HCT116 (cell line): ENCODE measurements around the gene INPP4A. TPM values are rescaled to one million over a fixed set of nuclear protein-coding genes. Genes with fewer than 3 reads are reported as not detected.

Experiments
- ATAC-seq: fragments of 200-7000 bp; cut with Tn5 transposase; 2 replicates; pipeline ENCODE4 v1.9.1; 2020; ENCODE audit warnings: mild to moderate bottlenecking, moderate library complexity
- BruUV-seq: library from RNA; stranded (reverse); fragments of 400-500 nt; replicated peaks from 2 replicates; lab custom pipeline; 2021; lab: Mats Ljungman, UMichigan
- CTCF ChIA-PET: fragments of 300-600 bp; sonication (Branson Sonifier 250); formaldehyde crosslinking; loops from one replicate; lab custom pipeline; 2021; ENCODE audit warnings: antibody characterized with exemption; lab: Charles Lee
- POLR2A ChIA-PET: fragments of 300-600, 350-600 bp; sonication (Branson Sonifier 250); formaldehyde crosslinking; loops from one replicate; lab custom pipeline; 2021; ENCODE audit warnings: antibody characterized with exemption; lab: Charles Lee
- RAD21 ChIA-PET, 2 experiments: fragments of 300-600 bp; sonication (Branson Sonifier 250); formaldehyde crosslinking; loops; one replicate each; lab custom pipeline; 2023; ENCODE audit warnings: low total read pairs in 2 of 2; ENCODE audit not compliant: uncharacterized antibody in 2 of 2, unreplicated experiment in 2 of 2, low non-redundant PET in 1 of 2; lab: Charles Lee
- DNase-seq: peaks from one replicate; pipeline ENCODE4 v3.0.0-alpha.2; 2010; ENCODE audit warnings: low read depth, low spot score
- H2AFZ ChIP-seq: fragments of 200-600 bp; shearing (Covaris generic), sonication (generic); 2 replicates; pipeline ENCODE4 v1.6.1; 2017; ENCODE audit warnings: low read depth, mixed run types, mixed read lengths, antibody characterized with exemption, low read length; ENCODE audit not compliant: poor library complexity, severe bottlenecking
- H3K27ac ChIP-seq: 2 replicates; pipeline ENCODE4 v1.5.1; 2012; ENCODE audit warnings: low read depth, low read length
- H3K27me3 ChIP-seq: fragments of 200-600 bp; sonication (generic); 2 replicates; pipeline ENCODE4 v1.6.1; 2016; ENCODE audit warnings: mixed run types, low read length, mixed read lengths; ENCODE audit not compliant: insufficient read depth
- H3K36me3 ChIP-seq, 2 experiments: fragments of 200-500 bp in 1 of 2; fragments of 200-600 bp in 1 of 2; sonication (Bioruptor generic) in 1 of 2; sonication (generic) in 1 of 2; 2 replicates each; pipeline versions ENCODE4 v1.5.1 to v1.6.1; 2014 to 2016; ENCODE audit warnings: low read length in 2 of 2, inconsistent platforms in 1 of 2, mixed read lengths in 1 of 2, mixed run types in 1 of 2; ENCODE audit not compliant: insufficient read depth in 2 of 2, control insufficient read depth in 1 of 2
- H3K4me1 ChIP-seq, 2 experiments: fragments of 200-600 bp in 1 of 2; sonication (generic) in 1 of 2; 2 replicates each; pipeline versions ENCODE4 v1.5.1 to v1.6.1; 2012 to 2017; ENCODE audit warnings: low read length in 2 of 2, inconsistent platforms in 1 of 2, mild to moderate bottlenecking in 1 of 2, mixed read lengths in 1 of 2, mixed run types in 1 of 2, moderate library complexity in 1 of 2; ENCODE audit not compliant: insufficient read depth in 2 of 2, control insufficient read depth in 1 of 2
- H3K4me2 ChIP-seq: fragments of 200-600 bp; sonication (generic); 2 replicates; pipeline ENCODE4 v1.6.1; 2017; ENCODE audit warnings: mixed run types, low read length, mixed read lengths
- H3K4me3 ChIP-seq, 2 experiments: fragments of 200-600 bp in 1 of 2; sonication (generic) in 1 of 2; replicated peaks in 1 of 2; 2 replicates each; pipeline ENCODE4 v1.5.1; 2011 to 2016; ENCODE audit warnings: low read length in 2 of 2, control low read depth in 1 of 2, low read depth in 1 of 2, mild to moderate bottlenecking in 1 of 2, mixed read lengths in 1 of 2, mixed run types in 1 of 2
- H3K79me2 ChIP-seq: fragments of 200-600 bp; sonication (generic); 2 replicates; pipeline ENCODE4 v1.6.1; 2017; ENCODE audit warnings: mild to moderate bottlenecking, mixed run types, low read length, moderate library complexity, mixed read lengths; ENCODE audit not compliant: insufficient read depth
- H3K9ac ChIP-seq: fragments of 200-600 bp; sonication (generic); 2 replicates; pipeline ENCODE4 v1.6.1; 2016; ENCODE audit warnings: low read length, mixed read lengths
- H3K9me2 ChIP-seq: fragments of 200-600 bp; sonication (generic), shearing (Covaris generic); 2 replicates; pipeline ENCODE4 v1.6.1; 2017; ENCODE audit warnings: mixed run types, mild to moderate bottlenecking, moderate library complexity; ENCODE audit not compliant: insufficient read depth
- H3K9me3 ChIP-seq, 2 experiments: fragments of 200-500 bp in 1 of 2; fragments of 200-600 bp in 1 of 2; sonication (Bioruptor generic) in 1 of 2; sonication (generic) in 1 of 2; 2 replicates each; pipeline ENCODE4 v1.6.1; 2014 to 2017; ENCODE audit warnings: low read length in 2 of 2, mixed read lengths in 2 of 2, inconsistent platforms in 1 of 2, low read depth in 1 of 2, mild to moderate bottlenecking in 1 of 2, mixed run types in 1 of 2, moderate library complexity in 1 of 2; ENCODE audit not compliant: control insufficient read depth in 1 of 2, insufficient read depth in 1 of 2
- H4K20me1 ChIP-seq: fragments of 200-600 bp; sonication (generic), shearing (Covaris generic); 2 replicates; pipeline ENCODE4 v1.6.1; 2017; ENCODE audit warnings: mixed run types, mild to moderate bottlenecking, moderate library complexity; ENCODE audit not compliant: insufficient read depth
- EGR1 ChIP-seq: IDR thresholded peaks from 2 replicates; pipeline ENCODE4 v1.6.1; 2012; ENCODE audit warnings: low read depth
- JUND ChIP-seq: IDR thresholded peaks from 2 replicates; pipeline ENCODE4 v1.6.1; 2012
- SIN3A ChIP-seq: IDR thresholded peaks from 2 replicates; pipeline ENCODE4 v1.6.1; 2012; ENCODE audit warnings: low read depth
- SP1 ChIP-seq: IDR thresholded peaks from 2 replicates; pipeline ENCODE4 v1.6.1; 2012; ENCODE audit warnings: low read depth
- ZNF274 ChIP-seq: fragments of 200-500 bp; sonication (Bioruptor generic); IDR thresholded peaks from 2 replicates; pipeline ENCODE4 v1.6.1; 2014; ENCODE audit warnings: mild to moderate bottlenecking, low read depth, low read length, inconsistent platforms
- intact Hi-C: fragments of 100-400 bp; cut with micrococcal nuclease; formaldehyde crosslinking; loops from 2 replicates; pipeline ENCODE4 v1.10.0; 2022
- total RNA-seq: library from RNA; stranded (reverse); gene quantifications from one replicate; pipeline ENCODE4 v1.2.1, GENCODE V29; 2021; ENCODE audit not compliant: unreplicated experiment
- TF ChIP-seq, protein P1 (sequence below): IDR thresholded peaks from 2 replicates; pipeline ENCODE4 v1.6.1; 2011; ENCODE audit warnings: mild to moderate bottlenecking, low read length, moderate library complexity; ENCODE audit not compliant: insufficient replicate concordance; ENCODE audit errors: extremely low read depth
- TF ChIP-seq, protein P2 (sequence below), 3 experiments: fragments of 200-600 bp in 1 of 3; sonication (generic) in 1 of 3; IDR thresholded peaks in 2 of 3; conservative IDR thresholded peaks in 1 of 3; 2 replicates each; pipeline ENCODE4 v1.5.1; 2012 to 2017; ENCODE audit warnings: low read depth in 2 of 3, low read length in 2 of 3, antibody characterized with exemption in 1 of 3, borderline replicate concordance in 1 of 3, control low read depth in 1 of 3, mild to moderate bottlenecking in 1 of 3, mixed read lengths in 1 of 3, mixed run types in 1 of 3, moderate library complexity in 1 of 3; ENCODE audit not compliant: insufficient read depth in 1 of 3
- TF ChIP-seq, protein P3 (sequence below): IDR thresholded peaks from 2 replicates; pipeline ENCODE4 v1.6.1; 2012
- TF ChIP-seq, protein P4 (sequence below): IDR thresholded peaks from 2 replicates; pipeline ENCODE4 v1.6.1; 2012

INPP4A gene
- total RNA-seq, 1 experiment from 2014 or later: 18.5 TPM

DNA sequence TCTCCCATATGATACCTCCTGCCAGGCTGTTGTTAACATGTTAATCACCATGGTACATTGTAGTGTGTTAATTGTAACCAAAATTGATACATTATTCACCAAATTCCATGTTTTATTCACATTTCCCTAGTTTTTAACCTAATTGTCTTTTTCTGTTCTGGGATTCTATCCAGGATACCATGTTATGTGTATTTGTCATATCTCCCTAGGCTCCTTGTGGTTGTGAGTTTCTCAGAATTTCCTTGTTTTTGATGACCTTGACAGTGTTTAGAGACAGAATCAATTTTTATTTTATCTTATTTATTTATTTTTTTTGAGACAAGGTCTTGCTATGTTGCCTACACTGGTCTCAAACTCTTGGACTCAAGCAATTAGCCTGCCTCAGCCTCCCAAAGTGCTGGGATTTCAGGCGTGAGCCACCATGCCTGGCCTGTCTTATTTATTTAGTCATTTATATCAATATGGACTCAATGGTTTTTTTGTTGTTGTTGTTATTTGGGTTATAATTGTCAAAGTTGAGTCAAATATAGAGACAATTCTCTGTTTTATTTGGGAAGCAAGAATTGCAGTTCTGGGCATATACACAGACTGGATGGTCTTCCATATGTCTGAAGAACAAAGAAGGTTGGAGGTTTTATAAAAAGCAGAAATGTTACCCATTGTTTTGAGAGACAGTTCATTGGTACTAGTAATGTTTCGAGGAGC, 42.6 kb downstream of the INPP4A start (continued):
- no peak for TF ChIP-seq SP1
- TF ChIP-seq, protein P1, sequence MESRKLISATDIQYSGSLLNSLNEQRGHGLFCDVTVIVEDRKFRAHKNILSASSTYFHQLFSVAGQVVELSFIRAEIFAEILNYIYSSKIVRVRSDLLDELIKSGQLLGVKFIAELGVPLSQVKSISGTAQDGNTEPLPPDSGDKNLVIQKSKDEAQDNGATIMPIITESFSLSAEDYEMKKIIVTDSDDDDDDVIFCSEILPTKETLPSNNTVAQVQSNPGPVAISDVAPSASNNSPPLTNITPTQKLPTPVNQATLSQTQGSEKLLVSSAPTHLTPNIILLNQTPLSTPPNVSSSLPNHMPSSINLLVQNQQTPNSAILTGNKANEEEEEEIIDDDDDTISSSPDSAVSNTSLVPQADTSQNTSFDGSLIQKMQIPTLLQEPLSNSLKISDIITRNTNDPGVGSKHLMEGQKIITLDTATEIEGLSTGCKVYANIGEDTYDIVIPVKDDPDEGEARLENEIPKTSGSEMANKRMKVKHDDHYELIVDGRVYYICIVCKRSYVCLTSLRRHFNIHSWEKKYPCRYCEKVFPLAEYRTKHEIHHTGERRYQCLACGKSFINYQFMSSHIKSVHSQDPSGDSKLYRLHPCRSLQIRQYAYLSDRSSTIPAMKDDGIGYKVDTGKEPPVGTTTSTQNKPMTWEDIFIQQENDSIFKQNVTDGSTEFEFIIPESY: no peak
- TF ChIP-seq, protein P2, sequence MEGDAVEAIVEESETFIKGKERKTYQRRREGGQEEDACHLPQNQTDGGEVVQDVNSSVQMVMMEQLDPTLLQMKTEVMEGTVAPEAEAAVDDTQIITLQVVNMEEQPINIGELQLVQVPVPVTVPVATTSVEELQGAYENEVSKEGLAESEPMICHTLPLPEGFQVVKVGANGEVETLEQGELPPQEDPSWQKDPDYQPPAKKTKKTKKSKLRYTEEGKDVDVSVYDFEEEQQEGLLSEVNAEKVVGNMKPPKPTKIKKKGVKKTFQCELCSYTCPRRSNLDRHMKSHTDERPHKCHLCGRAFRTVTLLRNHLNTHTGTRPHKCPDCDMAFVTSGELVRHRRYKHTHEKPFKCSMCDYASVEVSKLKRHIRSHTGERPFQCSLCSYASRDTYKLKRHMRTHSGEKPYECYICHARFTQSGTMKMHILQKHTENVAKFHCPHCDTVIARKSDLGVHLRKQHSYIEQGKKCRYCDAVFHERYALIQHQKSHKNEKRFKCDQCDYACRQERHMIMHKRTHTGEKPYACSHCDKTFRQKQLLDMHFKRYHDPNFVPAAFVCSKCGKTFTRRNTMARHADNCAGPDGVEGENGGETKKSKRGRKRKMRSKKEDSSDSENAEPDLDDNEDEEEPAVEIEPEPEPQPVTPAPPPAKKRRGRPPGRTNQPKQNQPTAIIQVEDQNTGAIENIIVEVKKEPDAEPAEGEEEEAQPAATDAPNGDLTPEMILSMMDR (IDR thresholded peaks at IDR 0.05 in 2 of 3, conservative IDR thresholded peaks at IDR 0.05 in 1 of 3; ENCODE audit: borderline replicate concordance in 1 of 3, insufficient read depth in 1 of 3, low read depth in 2 of 3, low read length in 2 of 3): no peak
- TF ChIP-seq ZNF274: no peak
- TF ChIP-seq, protein P3, sequence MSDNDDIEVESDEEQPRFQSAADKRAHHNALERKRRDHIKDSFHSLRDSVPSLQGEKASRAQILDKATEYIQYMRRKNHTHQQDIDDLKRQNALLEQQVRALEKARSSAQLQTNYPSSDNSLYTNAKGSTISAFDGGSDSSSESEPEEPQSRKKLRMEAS: no peak

DNA sequence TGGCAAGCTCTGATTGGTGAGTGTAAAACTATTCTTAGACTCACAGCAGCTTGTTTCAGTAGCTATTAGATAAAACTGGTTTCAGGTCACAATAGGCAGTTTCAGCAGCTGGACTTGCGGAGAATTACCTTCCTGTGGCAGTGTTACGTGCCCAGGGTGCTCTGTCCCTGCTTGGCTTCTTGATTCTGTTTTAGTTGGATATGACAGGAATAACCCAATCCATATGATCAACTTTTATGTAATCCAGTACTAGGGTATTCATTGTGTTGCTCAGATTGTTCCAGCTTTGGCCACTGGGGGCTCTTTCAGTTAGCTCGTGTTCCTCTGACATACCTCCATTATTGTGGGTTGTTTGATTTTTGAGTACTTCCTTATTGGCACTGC, 43.1 kb downstream of the INPP4A start:
- H3K79me2 ChIP-seq: peaks cover 5% of the 10 kb centered on the region
- RAD21 ChIA-PET: no interaction called here
- no TSS peak for BruUV-seq
- no peak for TF ChIP-seq JUND
- TF ChIP-seq, protein P2 (IDR thresholded peaks at IDR 0.05 in 2 of 3, conservative IDR thresholded peaks at IDR 0.05 in 1 of 3; ENCODE audit: borderline replicate concordance in 1 of 3, insufficient read depth in 1 of 3, low read depth in 2 of 3, low read length in 2 of 3): peak; percentile 13 to 69 (median 68); a peak in 4 of 6 replicates
- TF ChIP-seq EGR1: no peak
- TF ChIP-seq, protein P4, sequence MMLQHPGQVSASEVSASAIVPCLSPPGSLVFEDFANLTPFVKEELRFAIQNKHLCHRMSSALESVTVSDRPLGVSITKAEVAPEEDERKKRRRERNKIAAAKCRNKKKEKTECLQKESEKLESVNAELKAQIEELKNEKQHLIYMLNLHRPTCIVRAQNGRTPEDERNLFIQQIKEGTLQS: no peak
- TF ChIP-seq SIN3A: no peak
- TF ChIP-seq, protein P1: no peak

More for the DNA sequence above, 43.1 kb downstream of the INPP4A start:
- intact Hi-C loops: no loop called here
- H4K20me1 ChIP-seq: no peaks in the 10 kb centered on the region
- H3K27me3 ChIP-seq: no peaks in the 10 kb centered on the region
- H3K9ac ChIP-seq: no peak overlapping the region
- no peaks in the 10 kb centered on the region for H3K9me3 ChIP-seq
- H2AFZ ChIP-seq: no peak overlapping the region
- no peak overlapping the region for H3K4me2 ChIP-seq
- H3K4me1 ChIP-seq: peaks cover 0 to 15% of the 10 kb centered on the region in 2 experiments; a peak in 1 of 4 replicates
- POLR2A ChIA-PET: no interaction called here
- H3K9me2 ChIP-seq: no peaks in the 10 kb centered on the region
- H3K4me3 ChIP-seq: no peak overlapping the region
- peak; percentile 39 for DNase-seq
- no peak overlapping the region for H3K27ac ChIP-seq
- peak; percentile 94 for ATAC-seq
- no peaks in the 10 kb centered on the region for H3K36me3 ChIP-seq
- CTCF ChIA-PET: interaction anchor here (1.2 to 1.3 kb wide), 5 partner anchors 9 to 55 kb away, joined by 3 to 5 read pairs (median 3); no protein-coding TSS in a partner anchor
